ENCODE results near the gene RFX4.
A peak's percentile ranks its signal among the peaks of the same experiment; 100 is the strongest.

RFX4 gene

DNA sequence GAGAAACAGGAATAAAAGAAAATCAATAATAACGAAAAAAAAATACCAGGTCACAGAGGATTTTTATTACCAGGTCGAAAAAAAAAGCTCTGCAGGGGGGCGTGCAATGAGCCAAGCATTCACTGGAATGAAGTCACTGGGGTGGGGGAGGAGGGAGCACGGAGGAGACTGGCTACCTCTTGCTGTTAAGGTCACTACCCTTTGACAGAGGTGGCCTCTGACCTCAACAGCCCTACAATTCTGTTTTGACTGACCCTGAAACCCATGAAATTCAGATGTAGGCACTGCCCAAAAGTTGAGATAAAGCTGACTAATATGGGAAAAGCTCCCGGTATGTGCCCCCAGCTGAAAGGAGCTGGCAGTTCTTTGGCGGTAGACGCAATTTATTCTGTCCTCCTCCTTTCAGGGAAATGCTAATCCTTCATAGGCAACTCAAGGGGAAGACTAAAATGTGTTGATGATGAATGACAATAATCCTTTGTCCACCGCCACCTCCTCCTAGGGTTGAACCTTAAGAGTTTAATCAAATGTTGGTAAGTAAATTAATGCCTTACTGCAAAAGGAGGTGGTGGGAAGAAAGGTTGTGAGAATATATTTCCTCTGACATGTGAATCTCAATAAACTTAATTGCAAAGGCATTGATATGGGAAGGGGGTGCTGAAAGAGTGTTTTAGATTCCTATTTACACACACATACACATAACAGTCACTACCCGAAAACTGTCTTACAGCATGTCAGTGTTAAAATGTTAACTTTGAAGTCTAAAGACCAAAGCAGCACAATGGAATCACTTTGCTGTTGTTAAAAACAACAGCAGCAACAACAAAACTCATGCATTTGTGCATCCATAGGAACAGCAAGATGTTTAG, 185.4 kb downstream of the RFX4 start:
- no peak for DNase-seq

DNA sequence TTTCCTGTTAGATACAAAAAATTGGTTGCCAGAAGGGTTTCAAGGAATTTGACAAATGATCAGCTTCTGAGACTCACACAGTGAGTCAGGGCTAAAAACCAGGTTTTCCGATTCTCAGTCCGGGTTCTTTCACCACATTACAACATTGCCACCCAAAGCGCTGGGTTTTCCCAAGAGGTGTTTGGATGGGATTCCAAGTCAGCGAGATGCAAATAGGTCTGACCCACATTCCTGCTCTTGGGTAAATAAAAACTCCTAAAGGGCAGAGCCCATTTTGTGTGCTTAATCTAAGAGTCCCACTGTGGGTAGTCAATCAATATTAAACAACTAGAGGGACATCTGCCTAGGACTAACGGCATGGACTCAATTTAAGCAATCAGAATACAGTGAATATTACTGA, 186.3 kb downstream of the RFX4 start:
- DNase-seq, result no peak

DNA sequence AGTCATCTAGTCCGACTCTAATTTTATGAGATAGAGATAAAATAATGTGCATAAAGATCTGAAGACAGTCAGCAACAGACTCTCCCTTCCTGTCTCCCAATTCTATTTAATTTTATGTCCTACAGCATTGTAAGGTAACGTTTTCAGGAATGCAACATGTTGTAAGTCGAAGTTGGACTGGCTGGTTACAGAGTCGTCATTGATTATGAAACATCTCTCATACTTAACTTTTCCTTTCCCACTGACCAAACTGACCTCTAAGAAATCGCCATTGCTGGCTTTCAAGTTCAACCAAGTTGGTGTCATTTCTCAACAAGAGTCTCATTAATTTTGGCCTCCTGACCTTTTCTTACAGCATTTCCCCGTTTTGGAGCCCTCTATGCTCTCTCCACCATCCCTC, 186.7 kb downstream of the RFX4 start:
- DNase-seq, result no peak

DNA sequence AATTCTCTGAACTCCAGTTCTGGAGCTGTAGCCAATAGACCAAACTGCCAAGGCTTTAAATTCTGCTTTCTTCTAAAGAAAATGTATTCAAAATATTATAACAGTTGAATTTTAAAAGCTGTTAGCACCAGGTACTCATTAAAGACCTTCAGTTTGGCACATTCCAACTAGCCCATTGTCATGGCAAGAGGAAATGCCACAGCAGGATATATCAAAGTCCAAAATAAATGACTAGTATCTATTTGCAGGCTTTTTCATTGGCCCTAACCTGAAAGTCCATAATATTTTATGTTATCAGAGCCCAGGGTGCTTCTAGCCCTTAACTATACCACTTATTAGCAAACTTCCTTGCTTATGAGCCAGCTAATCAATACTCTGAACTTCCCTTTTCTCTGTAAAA, 188.6 kb downstream of the RFX4 start:
- DNase-seq, result no peak

DNA sequence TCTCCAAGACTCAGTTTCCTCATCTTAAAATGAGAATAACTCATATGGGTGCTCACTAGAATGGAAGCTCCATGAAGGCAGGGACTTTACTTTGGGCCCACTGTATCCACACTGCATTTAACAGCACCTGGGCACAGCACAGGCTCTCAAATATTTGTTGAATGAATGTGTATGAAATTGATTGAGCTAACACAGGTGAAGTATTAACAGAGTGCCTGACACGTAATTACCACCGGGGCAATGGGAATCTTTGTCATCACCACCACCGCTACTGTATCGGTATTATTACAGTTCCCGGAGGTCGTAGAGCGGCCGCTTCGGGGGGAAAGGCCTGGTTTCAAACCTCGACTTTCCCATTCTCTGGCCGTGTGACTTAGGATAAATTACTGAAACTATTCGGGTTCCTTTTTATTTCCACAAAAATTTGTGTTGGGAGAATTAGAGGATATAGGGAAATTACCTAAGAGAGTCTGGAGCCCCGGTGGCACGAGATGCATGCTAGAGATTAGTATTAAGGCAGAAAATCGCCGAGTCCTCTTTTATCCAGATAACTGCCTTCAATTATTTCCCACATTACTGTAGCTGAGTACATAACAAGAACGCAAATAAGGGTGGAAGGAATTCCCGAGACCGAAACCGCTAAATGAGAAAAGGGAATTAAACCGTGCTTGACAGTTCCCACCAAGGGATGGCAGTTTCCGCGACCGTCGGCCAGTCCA, 190.6 kb downstream of the RFX4 start:
- DNase-seq, result no peak

DNA sequence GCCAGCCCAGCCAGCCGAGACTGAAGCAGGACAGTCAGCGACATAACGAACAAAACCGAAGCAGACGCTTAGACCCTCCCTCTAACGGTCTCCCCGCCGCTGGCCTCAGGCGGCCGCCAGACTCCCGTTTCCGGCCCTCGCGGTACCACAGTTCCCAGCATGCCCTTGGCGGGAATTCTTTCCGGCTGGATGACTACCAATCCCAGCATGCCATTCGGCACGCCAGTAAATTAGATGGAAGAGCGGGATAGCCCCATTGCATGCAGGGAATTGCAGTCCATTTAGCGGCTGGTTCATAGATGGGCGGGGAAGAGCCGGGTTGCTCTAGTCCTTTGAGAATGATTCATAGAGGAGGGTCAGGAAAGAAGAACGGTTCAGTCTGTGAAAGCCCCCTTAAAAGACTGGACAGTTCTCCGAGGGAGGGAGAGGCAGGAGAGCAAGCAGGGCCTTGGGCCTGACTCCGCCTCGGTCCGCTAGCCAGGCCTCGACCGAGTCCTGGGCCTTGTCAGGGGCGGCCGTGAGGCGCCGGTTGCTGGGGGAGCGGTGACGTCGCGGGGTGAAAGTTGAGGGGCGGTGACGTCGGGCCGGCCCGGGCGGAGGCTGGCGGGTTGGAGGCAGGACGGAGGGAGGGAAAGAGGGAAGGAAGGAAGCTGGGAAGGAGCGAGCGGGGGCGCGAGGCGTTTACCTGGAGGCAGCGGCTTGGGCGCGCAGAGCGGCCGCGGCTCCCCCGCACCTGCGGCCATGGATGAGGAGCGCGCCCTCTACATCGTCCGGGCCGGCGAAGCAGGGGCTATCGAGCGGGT, 191.4 kb downstream of the RFX4 start, which contains the start of gene RIC8B:
Gene RIC8B, plus strand, starts transcription at position 678 of the 803 bp plus-strand sequence. Its CDS starts 64 bp downstream, at position 742.
- DNase-seq, result peak; percentile 94

DNA sequence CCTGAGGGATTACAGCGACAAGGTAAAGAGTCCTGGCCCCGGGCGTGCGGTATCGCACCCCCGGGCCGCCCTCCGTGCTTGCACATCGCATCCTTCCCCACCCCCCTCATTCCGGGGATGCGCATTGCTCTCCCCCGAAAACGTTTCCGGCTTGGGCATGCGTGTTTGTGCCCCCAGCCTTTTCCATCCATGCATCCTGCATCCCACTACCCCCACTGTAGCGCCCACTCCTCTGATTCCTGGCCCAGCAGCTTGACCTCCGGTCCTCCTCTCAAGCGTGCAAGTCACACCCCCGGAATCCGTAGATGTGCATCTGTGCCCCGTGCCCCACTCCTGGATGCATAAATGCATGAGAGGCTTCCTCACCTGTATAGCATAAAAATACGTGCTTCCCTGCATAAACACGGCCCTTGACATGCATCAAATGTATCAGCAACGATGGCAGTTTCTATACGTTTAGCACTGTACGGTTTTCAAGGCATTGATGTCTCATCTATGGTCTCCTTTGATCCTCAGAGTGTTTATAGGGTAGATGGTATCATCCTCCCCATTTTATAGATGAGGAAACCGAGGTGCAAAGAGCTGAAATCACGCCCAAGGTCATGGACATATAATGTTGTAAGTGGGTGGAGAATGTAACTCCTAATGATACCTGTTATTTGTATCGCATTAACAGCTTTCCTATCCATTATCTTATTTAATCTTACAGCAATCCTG, 192.2 kb downstream of the RFX4 start:
- peak; percentile 19 for DNase-seq

DNA sequence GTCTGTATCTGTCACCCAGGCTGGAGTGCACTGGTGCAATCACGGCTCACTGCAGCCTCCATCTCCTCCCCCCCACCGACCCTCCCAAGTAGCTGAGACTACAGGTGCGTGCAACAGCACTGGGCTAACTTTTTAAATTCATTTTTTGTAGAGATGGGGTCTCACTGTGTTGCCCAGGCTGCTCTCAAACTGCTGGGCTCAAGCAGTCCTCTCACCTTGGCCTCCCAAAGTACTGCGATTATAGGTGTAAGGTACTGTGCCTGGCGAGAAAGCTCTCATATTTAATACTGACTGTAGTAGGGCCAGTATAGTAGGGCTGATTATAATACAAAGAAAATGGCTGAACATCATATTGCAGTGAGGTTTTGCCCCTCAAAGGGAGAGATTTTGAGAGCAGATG, 194.1 kb downstream of the RFX4 start:
- no peak for DNase-seq

DNA sequence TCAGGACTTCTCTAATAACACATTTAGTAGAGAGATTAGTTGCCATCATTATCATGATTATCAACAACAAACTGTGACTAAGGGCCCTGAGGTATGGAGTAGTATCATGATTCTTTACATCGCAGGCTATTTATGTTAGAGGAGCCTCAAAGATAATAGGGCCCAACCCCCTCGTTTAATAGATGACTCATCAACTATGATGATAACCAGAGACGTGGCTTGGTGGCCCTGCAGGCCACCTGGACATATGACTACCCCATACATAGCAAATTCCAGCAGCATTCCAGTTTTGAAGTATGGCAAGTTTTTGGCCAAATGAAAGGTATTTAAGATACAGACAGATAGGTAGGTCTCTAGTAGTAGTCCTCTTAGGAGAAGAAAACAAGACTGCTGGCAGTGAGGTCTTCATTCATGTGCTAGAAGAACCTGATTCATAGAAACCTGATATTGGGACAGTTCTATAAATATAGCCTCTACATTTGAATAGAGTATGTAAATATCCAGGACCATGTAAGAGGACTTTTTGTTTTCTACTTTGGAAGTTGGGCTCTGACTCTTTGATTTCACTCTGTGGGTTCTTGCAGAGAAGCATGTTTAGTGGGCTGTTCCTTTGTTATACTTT, 197.3 kb downstream of the RFX4 start:
- no peak for DNase-seq

DNA sequence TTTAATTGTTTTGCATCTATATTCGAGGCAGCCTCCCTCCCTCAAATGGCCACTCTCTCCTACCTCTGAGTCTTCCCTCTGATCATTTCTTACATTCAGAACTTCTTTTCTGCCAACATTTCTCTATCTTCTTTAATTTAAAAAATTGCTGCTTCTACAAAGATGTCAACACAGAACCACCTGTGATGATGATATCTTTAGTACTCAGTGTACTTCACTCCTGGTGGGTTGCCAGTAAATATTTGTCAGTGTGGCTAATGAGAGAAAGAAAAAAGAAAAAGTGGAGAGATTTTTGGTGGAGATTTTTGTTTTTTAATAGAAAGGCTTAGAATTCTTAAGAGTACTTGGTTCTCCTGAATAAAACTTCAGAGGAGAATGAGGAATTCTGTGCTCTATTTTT, 199.8 kb downstream of the RFX4 start:
- DNase-seq, result no peak

DNA sequence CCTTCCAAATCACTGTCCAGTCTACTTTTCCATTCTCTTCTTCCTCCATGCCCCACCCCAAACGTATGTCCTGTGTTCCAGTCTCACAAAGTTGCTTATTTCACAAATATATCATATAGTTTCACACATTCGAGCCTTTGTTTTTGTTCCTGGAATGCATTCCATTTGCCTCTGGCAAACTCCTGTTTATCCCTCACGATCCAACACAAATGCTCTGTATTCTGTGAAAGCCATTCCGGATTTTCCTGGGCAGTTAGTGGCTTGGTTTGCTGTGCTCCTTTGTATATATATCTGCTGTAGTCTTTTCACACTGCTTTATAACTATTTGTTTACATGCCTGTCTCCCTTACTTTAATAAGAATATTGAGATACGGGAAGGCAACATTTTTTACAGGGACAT, 200.7 kb downstream of the RFX4 start:
- DNase-seq, result no peak

DNA sequence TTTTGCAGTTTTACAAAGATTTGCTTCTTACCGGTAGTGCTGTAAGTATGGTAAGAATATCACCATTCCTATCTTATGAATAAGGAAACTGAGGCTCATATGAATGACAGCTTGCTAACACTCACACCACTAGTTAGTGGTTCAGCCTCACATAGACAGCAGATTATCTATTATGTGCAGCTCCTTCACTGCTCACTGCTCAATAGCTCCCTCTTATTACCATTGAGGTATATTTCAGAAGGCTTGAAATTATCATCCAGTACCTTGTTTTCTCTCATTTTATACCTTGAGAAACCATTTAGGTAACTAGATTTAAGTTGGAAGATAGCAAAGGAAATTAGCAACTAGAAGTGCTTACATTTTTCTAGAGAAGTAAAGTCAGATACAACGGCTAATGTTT, 207.2 kb downstream of the RFX4 start:
- no peak for DNase-seq

DNA sequence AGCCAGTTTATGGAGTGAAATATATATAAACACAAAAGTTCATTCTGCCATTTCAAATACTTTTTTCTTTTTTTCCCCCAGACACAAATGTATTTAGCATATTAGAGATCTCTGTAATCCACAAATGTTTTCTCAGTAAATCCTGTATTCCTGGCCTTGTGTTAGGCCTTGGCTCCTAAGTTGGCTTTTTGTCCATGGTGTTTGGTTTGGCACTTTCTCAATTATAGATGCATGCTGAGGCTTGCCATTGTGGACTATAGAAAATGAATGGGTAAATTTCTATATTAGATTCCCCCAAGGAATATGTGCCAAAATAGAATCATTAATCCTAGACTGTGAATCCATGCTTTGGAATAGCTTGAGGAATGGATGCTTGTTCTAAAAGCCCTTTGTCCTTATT, 208.7 kb downstream of the RFX4 start:
- DNase-seq, result no peak

DNA sequence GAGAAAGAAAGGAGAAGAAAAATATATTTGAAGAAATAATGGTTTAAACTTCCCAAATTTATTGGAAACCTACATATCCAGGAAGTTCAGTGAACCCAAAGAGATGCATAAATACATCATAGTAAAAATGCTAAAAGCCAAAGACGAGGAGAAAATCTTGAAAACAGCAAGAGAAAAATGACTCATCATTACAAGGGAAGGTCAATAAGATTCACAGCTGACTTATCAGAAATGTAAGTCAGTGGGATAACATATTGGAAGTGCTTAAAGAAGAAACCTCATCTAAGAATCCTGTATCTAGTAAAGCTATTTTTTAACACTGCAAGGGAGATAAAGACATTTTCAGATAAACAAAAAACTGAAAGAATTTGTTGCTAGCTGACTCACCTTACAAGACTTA, 211.6 kb downstream of the RFX4 start:
- DNase-seq, result no peak

DNA sequence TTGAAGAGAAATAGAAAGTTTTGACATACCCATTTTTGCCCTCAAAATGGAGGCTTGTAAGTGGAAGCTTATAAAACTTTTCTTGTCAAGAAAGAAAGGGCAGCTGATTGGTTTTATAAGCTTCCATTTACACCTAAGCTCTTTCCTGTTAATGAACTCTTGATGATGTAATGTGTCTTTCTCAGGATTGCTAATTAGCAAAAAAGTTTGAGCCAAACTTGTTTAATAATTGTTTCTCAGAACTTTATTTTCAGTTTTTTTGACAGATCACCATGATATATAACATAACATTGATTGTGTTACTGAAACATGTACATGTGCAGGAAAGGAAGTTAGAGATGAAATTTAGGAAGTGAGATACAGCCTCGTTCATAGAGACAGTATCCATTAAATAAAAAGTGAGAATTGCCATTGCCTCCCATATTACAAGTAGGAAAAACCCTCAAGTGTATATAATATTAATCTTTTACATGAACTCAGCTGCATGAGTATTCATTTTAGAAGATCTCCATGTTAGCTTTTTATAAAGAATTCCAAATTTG, 218.4 kb downstream of the RFX4 start:
- DNase-seq, result no peak

DNA sequence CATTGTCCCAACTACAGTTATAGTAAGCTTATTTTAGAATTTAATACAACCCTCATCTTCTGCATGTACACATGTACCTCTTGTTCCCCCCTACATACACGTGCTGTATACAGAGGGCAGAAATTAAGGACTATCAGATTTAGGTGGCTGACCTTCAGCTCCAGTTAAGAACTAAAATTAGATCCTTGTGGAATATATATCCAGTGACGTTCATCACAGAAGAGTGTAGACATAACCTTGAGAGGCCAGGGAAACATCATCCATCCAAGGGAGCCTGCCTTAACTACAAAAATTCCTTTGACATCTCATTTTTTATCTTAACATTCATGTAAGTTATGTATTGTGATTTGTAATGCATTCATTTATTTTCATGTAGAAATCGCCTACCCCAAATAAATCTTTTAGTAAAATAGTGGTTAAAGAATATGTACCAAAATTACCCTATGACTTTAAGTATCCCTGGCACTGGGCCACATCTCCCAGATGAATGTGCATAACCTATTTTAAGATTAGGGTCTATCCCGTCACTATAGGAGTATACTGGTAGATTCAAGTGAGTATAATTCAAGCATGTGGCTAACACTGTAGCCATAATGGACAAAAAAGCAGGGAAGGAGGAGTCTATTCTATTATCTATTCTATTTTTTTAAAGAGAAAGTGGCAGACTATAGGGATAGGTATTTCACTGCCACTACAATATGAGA, 219.2 kb downstream of the RFX4 start:
- DNase-seq, result no peak

DNA sequence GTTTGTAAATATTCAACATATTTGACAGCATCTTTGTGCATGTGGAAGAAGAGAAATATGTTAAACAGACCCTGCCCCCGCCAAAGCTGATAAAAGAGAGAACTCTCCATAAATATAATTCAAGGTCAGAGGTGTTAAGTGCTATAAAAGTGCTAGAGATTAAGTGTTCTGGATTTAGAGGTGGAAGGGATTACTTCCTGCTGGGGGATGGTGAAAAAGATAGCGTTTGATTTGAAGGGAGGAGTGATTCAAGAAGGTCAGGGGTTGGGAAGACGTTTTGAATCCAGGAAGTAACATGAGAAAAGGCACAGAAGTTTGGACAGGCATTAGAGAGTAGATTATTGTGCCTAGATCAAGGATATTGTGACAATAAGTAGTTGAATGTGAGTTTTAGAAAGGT, 221.9 kb downstream of the RFX4 start:
- DNase-seq, result no peak
